ENCODE measurements around the gene NUP210L.

NUP210L gene

GRCh38 chr1:153973525-153973924 lies 181.3 kb downstream of the NUP210L start:
- DNase-seq (ENCODE audit: low read depth in 1 of 2, low spot score in 1 of 2) = no peak
- no peaks in the 10 kb centered on the region for H3K27me3 ChIP-seq (ENCODE audit: insufficient read depth, poor library complexity, severe bottlenecking)
- no peak overlapping the region for H3K27ac ChIP-seq (replicated peaks)
- TF ChIP-seq POLR2AphosphoS5 (IDR thresholded peaks at IDR 0.05; ENCODE audit: low read depth) = 0 out of 2 replicates have a peak, but pooled peaks have one; percentile 38
- TF ChIP-seq, protein P1, sequence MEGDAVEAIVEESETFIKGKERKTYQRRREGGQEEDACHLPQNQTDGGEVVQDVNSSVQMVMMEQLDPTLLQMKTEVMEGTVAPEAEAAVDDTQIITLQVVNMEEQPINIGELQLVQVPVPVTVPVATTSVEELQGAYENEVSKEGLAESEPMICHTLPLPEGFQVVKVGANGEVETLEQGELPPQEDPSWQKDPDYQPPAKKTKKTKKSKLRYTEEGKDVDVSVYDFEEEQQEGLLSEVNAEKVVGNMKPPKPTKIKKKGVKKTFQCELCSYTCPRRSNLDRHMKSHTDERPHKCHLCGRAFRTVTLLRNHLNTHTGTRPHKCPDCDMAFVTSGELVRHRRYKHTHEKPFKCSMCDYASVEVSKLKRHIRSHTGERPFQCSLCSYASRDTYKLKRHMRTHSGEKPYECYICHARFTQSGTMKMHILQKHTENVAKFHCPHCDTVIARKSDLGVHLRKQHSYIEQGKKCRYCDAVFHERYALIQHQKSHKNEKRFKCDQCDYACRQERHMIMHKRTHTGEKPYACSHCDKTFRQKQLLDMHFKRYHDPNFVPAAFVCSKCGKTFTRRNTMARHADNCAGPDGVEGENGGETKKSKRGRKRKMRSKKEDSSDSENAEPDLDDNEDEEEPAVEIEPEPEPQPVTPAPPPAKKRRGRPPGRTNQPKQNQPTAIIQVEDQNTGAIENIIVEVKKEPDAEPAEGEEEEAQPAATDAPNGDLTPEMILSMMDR (IDR thresholded peaks at IDR 0.05; ENCODE audit: insufficient read depth, low read length) = no peak
- TF ChIP-seq GABPA (IDR thresholded peaks at IDR 0.05; ENCODE audit: low read depth) = no peak
- TF ChIP-seq, protein P2, sequence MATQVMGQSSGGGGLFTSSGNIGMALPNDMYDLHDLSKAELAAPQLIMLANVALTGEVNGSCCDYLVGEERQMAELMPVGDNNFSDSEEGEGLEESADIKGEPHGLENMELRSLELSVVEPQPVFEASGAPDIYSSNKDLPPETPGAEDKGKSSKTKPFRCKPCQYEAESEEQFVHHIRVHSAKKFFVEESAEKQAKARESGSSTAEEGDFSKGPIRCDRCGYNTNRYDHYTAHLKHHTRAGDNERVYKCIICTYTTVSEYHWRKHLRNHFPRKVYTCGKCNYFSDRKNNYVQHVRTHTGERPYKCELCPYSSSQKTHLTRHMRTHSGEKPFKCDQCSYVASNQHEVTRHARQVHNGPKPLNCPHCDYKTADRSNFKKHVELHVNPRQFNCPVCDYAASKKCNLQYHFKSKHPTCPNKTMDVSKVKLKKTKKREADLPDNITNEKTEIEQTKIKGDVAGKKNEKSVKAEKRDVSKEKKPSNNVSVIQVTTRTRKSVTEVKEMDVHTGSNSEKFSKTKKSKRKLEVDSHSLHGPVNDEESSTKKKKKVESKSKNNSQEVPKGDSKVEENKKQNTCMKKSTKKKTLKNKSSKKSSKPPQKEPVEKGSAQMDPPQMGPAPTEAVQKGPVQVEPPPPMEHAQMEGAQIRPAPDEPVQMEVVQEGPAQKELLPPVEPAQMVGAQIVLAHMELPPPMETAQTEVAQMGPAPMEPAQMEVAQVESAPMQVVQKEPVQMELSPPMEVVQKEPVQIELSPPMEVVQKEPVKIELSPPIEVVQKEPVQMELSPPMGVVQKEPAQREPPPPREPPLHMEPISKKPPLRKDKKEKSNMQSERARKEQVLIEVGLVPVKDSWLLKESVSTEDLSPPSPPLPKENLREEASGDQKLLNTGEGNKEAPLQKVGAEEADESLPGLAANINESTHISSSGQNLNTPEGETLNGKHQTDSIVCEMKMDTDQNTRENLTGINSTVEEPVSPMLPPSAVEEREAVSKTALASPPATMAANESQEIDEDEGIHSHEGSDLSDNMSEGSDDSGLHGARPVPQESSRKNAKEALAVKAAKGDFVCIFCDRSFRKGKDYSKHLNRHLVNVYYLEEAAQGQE (IDR thresholded peaks at IDR 0.05; ENCODE audit: insufficient replicate concordance, low read depth) = no peak
- TF ChIP-seq SPI1 (IDR thresholded peaks at IDR 0.05; ENCODE audit: borderline replicate concordance, low read depth) = no peak
- H3K4me3 ChIP-seq (replicated peaks; ENCODE audit: insufficient read depth, low read length) = no peak overlapping the region

DNA sequence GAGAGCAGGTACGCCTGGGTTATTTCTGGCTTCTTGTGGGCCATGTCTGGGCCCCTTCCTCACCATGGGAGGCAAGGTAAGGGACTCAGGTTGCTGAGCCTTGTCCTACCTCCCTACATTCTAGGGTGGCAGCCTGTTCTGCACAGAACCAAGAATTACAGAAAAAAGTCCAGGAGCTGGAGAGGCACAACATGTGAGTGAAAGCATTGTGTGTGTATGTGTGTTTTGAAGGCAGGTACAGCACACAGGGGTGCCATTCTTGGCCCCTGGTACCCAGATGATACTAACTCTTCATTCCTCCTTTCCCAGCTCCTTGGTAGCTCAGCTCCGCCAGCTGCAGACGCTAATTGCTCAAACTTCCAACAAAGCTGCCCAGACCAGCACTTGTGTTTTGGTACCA lies 181.8 kb downstream of the NUP210L start:
- no peak overlapping the region for H3K27ac ChIP-seq (replicated peaks)
- no peak for TF ChIP-seq GABPA (IDR thresholded peaks at IDR 0.05; ENCODE audit: low read depth)
- no peak for TF ChIP-seq SPI1 (IDR thresholded peaks at IDR 0.05; ENCODE audit: borderline replicate concordance, low read depth)
- TF ChIP-seq, protein P1 (IDR thresholded peaks at IDR 0.05; ENCODE audit: insufficient read depth, low read length) = no peak
- TF ChIP-seq POLR2AphosphoS5 (IDR thresholded peaks at IDR 0.05; ENCODE audit: low read depth) = no peak
- TF ChIP-seq, protein P2 (IDR thresholded peaks at IDR 0.05; ENCODE audit: insufficient replicate concordance, low read depth) = no peak
- no peaks in the 10 kb centered on the region for H3K27me3 ChIP-seq (ENCODE audit: insufficient read depth, poor library complexity, severe bottlenecking)
- DNase-seq (ENCODE audit: low read depth in 1 of 2, low spot score in 1 of 2) = no peak
- H3K4me3 ChIP-seq (replicated peaks; ENCODE audit: insufficient read depth, low read length) = no peak overlapping the region

DNA sequence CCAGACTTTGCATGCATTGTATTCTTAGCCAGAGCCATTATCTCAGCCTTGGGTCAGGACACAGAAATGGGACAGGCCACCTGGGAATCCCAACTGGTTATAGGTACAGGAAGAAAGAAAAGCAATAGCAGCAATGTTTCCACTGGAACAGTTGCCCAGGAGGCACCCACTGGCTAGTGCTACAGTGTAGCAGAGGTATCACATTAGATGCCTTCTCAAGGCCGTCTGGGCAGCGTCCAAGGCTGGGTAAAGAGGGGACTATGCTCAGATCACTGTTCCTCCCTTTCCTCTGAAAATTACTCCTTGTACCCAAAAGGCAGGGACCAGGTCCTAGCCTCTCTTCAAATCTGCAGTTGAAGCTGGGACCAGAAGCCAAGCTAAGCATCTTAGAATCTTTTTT lies 184.5 kb downstream of the NUP210L start:
- Histone ChIP-seq H3K27me3 (ENCODE audit: insufficient read depth, poor library complexity, severe bottlenecking) (no peaks in the 10 kb centered on the region), H3K4me3 (replicated peaks; ENCODE audit: insufficient read depth, low read length) (no peak overlapping the region), H3K27ac (replicated peaks) (no peak overlapping the region)
- no peak for DNase-seq (ENCODE audit: low read depth in 1 of 2, low spot score in 1 of 2)
- TF ChIP-seq, protein P1 (IDR thresholded peaks at IDR 0.05; ENCODE audit: insufficient read depth, low read length) = no peak
- no peak for TF ChIP-seq POLR2AphosphoS5 (IDR thresholded peaks at IDR 0.05; ENCODE audit: low read depth)
- TF ChIP-seq, protein P2 (IDR thresholded peaks at IDR 0.05; ENCODE audit: insufficient replicate concordance, low read depth) = no peak
- no peak for TF ChIP-seq GABPA (IDR thresholded peaks at IDR 0.05; ENCODE audit: low read depth)
- TF ChIP-seq SPI1 (IDR thresholded peaks at IDR 0.05; ENCODE audit: borderline replicate concordance, low read depth) = no peak
